ENCODE results near the gene NUMB.
A peak's percentile ranks its signal among the peaks of the same experiment; 100 is the strongest.

NUMB gene

DNA sequence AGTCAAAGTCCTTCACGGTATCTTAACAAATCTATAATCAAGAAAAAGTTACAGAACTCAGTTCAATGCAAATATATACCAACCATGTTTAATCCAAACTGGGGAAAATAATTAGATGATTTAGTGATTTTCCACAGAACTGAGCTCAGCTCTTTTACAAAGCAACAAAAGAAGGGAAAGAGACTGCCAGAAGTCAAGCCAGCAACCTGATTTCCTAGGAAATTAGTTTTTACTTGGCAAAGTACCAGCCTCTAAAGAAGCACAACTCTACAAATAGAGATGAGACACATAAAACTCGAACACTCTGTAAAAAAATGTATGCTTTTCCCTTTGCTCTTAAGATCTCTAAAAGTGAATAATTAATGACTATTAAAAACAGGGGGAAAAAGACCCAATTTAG lies 19.4 kb downstream of the NUMB start:
- Mint-ChIP-seq H3K4me3 (no peak overlapping the region), H3K9me3 (no peaks in the 10 kb centered on the region), H3K36me3 (ENCODE audit: low read depth) (no peaks in the 10 kb centered on the region), H3K27ac (peak overlapping the region in 1 of 3 experiments; percentile 56), H3K27me3 (ENCODE audit: low read depth) (no peaks in the 10 kb centered on the region), H3K4me1 (peaks cover 5% of the 10 kb centered on the region)
- TF ChIP-seq, protein P1, sequence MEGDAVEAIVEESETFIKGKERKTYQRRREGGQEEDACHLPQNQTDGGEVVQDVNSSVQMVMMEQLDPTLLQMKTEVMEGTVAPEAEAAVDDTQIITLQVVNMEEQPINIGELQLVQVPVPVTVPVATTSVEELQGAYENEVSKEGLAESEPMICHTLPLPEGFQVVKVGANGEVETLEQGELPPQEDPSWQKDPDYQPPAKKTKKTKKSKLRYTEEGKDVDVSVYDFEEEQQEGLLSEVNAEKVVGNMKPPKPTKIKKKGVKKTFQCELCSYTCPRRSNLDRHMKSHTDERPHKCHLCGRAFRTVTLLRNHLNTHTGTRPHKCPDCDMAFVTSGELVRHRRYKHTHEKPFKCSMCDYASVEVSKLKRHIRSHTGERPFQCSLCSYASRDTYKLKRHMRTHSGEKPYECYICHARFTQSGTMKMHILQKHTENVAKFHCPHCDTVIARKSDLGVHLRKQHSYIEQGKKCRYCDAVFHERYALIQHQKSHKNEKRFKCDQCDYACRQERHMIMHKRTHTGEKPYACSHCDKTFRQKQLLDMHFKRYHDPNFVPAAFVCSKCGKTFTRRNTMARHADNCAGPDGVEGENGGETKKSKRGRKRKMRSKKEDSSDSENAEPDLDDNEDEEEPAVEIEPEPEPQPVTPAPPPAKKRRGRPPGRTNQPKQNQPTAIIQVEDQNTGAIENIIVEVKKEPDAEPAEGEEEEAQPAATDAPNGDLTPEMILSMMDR (IDR thresholded peaks at IDR 0.05; ENCODE audit: unreplicated experiment in 3 of 3) = no peak

DNA sequence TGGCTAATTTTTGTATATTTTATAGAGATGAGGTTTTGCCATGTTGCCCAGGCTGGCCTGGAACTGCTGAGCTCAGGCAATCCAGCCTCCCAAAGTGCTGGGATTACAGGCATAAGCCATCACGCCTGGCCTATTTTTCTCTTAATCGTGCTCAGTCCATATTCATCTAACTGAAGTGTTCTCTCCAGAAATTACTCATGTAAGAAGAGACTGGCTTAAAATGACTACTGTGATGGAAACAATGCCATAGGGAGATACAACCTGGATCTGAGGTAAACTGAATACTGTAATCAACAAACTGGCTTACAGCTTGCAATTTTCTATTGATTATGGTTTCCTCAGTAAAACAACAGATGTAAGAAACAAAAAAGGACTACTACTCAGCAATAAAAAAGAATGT lies 21.1 kb downstream of the NUMB start:
- no peaks in the 10 kb centered on the region for H3K9me3 Mint-ChIP-seq
- peaks cover 5% of the 10 kb centered on the region for H3K4me1 Mint-ChIP-seq
- peak overlapping the region in 2 of 3 experiments; percentile 14 to 30 for H3K27ac Mint-ChIP-seq
- no peaks in the 10 kb centered on the region for H3K36me3 Mint-ChIP-seq (ENCODE audit: low read depth)
- no peaks in the 10 kb centered on the region for H3K27me3 Mint-ChIP-seq (ENCODE audit: low read depth)
- TF ChIP-seq, protein P1 (IDR thresholded peaks at IDR 0.05; ENCODE audit: unreplicated experiment in 3 of 3) = no peak
- H3K4me3 Mint-ChIP-seq = no peak overlapping the region

DNA sequence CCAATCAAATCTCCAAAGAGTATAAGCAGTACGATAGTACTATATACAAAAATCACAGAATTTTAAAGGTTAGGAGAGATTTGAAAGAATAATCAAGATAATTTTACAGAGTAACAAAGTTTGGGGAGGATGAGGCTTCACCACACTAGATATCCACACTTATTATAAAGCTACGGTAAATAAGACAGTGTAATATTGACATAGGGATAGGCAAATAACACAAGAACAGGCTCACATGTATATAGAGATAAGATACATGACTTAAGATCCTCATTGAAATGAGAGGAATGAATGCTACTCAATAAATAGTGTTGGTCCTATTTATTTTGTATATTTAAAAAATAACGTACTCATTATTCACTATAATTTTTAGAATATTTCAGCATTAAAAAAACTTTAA lies 26.2 kb downstream of the NUMB start:
- Mint-ChIP-seq H3K4me1 (no peaks in the 10 kb centered on the region), H3K4me3 (no peak overlapping the region), H3K27ac (no peak overlapping the region), H3K9me3 (no peaks in the 10 kb centered on the region), H3K27me3 (ENCODE audit: low read depth) (no peaks in the 10 kb centered on the region), H3K36me3 (ENCODE audit: low read depth) (peaks cover 5% of the 10 kb centered on the region)
- TF ChIP-seq, protein P1 (IDR thresholded peaks at IDR 0.05; ENCODE audit: unreplicated experiment in 3 of 3) = no peak

DNA sequence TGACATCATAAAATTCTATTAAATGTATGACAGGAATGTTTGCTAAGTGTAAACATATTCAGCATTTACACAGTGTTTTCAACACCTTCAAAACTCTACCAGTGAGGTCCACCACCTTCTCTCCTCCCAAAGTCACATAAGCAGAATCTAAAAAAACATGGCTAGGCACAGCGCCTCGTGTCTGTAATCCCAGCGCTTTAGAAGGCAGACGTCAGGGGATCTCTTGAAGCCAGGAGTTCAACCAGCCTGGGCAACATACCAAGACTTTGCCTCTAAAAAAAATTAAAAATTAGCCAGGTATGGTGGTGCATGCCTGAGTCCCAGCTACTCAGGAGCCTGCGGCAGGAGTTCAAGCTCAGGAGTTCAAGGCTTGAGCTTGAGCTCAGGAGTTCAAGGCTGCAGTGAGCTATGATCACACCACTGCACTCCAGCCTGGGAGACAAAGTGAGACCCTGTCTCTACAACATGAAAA lies 30.0 kb downstream of the NUMB start:
- Mint-ChIP-seq H3K27me3 (ENCODE audit: low read depth) (no peaks in the 10 kb centered on the region), H3K4me3 (no peak overlapping the region), H3K9me3 (no peaks in the 10 kb centered on the region), H3K4me1 (peaks cover 9% of the 10 kb centered on the region), H3K27ac (peak overlapping the region in 2 of 3 experiments; percentile 10 to 19), H3K36me3 (ENCODE audit: low read depth) (peaks cover 5% of the 10 kb centered on the region)
- TF ChIP-seq, protein P1 (IDR thresholded peaks at IDR 0.05; ENCODE audit: unreplicated experiment in 3 of 3) = no peak

DNA sequence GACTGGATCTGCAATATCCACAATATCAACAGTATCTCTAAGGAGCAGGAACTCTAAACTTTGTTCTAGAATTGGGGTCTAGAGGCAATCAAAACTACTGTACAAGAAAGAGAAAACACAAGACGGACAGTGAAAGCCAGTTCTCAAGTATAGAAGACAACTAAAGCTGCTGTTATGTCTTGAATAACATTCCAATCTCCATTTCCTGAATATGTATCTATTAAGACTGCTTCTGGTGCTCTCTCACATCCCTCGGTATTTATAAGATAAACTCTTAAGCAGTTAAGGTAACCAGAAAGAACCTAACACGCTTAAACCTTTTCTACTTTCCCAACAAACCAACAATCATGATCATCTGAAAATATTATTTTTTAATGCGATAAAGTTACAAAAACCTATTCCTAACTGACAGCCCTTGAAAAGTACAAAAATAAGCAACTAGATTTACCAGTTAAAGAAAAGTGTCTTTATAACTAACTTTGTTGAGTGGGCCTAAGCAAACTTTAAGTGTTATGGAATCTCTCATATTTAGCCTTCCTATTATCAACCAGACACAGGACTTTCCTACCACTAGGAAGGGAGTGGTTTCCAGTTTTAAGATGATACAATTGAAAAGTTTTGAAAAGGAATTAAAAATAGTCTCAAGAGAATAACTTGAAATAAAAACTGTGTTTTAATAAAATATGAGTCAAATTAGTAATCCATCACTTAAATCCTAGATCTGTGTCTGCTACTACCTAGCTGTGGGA lies 30.7 kb downstream of the NUMB start:
- TF ChIP-seq, protein P1 (IDR thresholded peaks at IDR 0.05; ENCODE audit: unreplicated experiment in 3 of 3) = no peak

DNA sequence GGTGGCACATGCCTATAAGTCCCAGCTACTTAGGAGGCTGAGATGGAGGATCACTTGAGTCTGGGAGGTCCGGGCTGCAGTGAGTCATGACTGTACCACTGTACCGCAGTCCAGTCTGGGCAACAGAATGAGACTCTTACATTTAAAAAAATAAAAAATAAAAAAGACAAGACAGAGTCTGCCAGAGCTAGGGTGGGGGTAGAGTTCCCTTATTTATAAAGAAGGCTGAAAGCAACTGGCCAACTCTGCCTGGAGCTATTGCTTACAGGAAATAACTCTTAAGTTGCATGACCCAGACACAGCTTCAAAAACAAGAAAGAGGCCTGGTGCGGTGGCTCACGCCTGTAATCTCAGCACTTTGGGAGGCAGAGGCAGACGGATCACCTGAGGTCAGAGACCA lies 31.5 kb downstream of the NUMB start:
- Mint-ChIP-seq H3K9me3 (no peaks in the 10 kb centered on the region), H3K4me3 (no peak overlapping the region), H3K36me3 (ENCODE audit: low read depth) (peaks cover 16% of the 10 kb centered on the region), H3K27me3 (ENCODE audit: low read depth) (no peaks in the 10 kb centered on the region), H3K27ac (no peak overlapping the region), H3K4me1 (peaks cover 9% of the 10 kb centered on the region)
- TF ChIP-seq, protein P1 (IDR thresholded peaks at IDR 0.05; ENCODE audit: unreplicated experiment in 3 of 3) = no peak

More for the DNA sequence above, 30.7 kb downstream of the NUMB start:
- Mint-ChIP-seq H3K27me3 (ENCODE audit: low read depth) (no peaks in the 10 kb centered on the region), H3K27ac (peak overlapping the region in 2 of 3 experiments; percentile 8 to 36), H3K36me3 (ENCODE audit: low read depth) (peaks cover 8% of the 10 kb centered on the region), H3K4me3 (no peak overlapping the region), H3K9me3 (no peaks in the 10 kb centered on the region), H3K4me1 (peaks cover 9% of the 10 kb centered on the region)

Measured in nephron (organoid).